HL-60 (cell line): Measurements from ENCODE around the gene B4GAT1.

Experiments used
- POLR2AphosphoS5 ChIP-seq: IDR thresholded peaks from 2 replicates; pipeline ENCODE4 v1.6.1; 2012; ENCODE audit warnings: low read depth
- REST ChIP-seq: IDR thresholded peaks from 2 replicates; pipeline ENCODE4 v1.6.1; 2012; ENCODE audit warnings: low read depth; ENCODE audit not compliant: insufficient replicate concordance
- TF ChIP-seq, protein P1 (sequence below): IDR thresholded peaks from one replicate; pipeline ENCODE4 v1.5.1; 2011; ENCODE audit warnings: low read length, control low read depth, inconsistent platforms; ENCODE audit not compliant: insufficient read depth

- TF ChIP-seq, protein P1, sequence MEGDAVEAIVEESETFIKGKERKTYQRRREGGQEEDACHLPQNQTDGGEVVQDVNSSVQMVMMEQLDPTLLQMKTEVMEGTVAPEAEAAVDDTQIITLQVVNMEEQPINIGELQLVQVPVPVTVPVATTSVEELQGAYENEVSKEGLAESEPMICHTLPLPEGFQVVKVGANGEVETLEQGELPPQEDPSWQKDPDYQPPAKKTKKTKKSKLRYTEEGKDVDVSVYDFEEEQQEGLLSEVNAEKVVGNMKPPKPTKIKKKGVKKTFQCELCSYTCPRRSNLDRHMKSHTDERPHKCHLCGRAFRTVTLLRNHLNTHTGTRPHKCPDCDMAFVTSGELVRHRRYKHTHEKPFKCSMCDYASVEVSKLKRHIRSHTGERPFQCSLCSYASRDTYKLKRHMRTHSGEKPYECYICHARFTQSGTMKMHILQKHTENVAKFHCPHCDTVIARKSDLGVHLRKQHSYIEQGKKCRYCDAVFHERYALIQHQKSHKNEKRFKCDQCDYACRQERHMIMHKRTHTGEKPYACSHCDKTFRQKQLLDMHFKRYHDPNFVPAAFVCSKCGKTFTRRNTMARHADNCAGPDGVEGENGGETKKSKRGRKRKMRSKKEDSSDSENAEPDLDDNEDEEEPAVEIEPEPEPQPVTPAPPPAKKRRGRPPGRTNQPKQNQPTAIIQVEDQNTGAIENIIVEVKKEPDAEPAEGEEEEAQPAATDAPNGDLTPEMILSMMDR: no peak
- TF ChIP-seq REST: no peak
- TF ChIP-seq POLR2AphosphoS5: no peak
Measured at GRCh38 chr11:66334605-66335442, 12.6 kb downstream of the B4GAT1 start.
